GM21360 (cell line): ENCODE measurements around the gene GABPA.
A peak's percentile ranks its signal among the peaks of the same experiment; 100 is the strongest.
"Not testable (repeated sequence)": the region's sequence is repeated elsewhere in the genome, so short reads cannot be mapped to it uniquely, and the experiment has no call there.

Experiments
- ATAC-seq: cut with Tn5 transposase; IDR thresholded peaks from one replicate; pipeline ENCODE4 v1.9.1; 2021; ENCODE audit warnings: mild to moderate bottlenecking, moderate library complexity; ENCODE audit not compliant: unreplicated experiment

Gene GABPA

GRCh38 chr21:25737421-25737820 is 2.6 kb downstream of the GABPA start:
- no peak for ATAC-seq

- no peak for ATAC-seq
Observed at GRCh38 chr21:25742900-25743299, 8.1 kb downstream of the GABPA start.

- ATAC-seq: no peak
Observed at GRCh38 chr21:25744854-25745253, 10.1 kb downstream of the GABPA start.

GRCh38 chr21:25750085-25750484 is 15.3 kb downstream of the GABPA start:
- no peak for ATAC-seq

- ATAC-seq: no peak
Observed at GRCh38 chr21:25752416-25752815, 17.6 kb downstream of the GABPA start.

GRCh38 chr21:25756190-25756932 is 21.6 kb downstream of the GABPA start:
- ATAC-seq: no peak

- no peak for ATAC-seq
Observed at GRCh38 chr21:25757531-25757930, 22.8 kb downstream of the GABPA start.

GRCh38 chr21:25759573-25759972 is 24.8 kb downstream of the GABPA start:
- ATAC-seq: no peak

- ATAC-seq: no peak
Observed at GRCh38 chr21:25760061-25760460, 25.3 kb downstream of the GABPA start.

GRCh38 chr21:25760677-25761076 is 25.9 kb downstream of the GABPA start:
- no peak for ATAC-seq

- no peak for ATAC-seq
Observed at GRCh38 chr21:25764065-25764464, 29.3 kb downstream of the GABPA start.

GRCh38 chr21:25767921-25768320 is 33.1 kb downstream of the GABPA start:
- ATAC-seq: no peak

GRCh38 chr21:25772686-25773085 is 37.9 kb downstream of the GABPA start:
- no peak for ATAC-seq

GRCh38 chr21:25776440-25776839 is 41.7 kb downstream of the GABPA start:
- no peak for ATAC-seq

- not testable (repeated sequence) for ATAC-seq
Observed at GRCh38 chr21:25778126-25778875, 43.5 kb downstream of the GABPA start.

- no peak for ATAC-seq
Observed at GRCh38 chr21:25788677-25789076, 53.9 kb downstream of the GABPA start.

GRCh38 chr21:25790122-25790877 is 55.5 kb downstream of the GABPA start:
- ATAC-seq: peak; percentile 85

- ATAC-seq: no peak
Observed at GRCh38 chr21:25790878-25791204, 56.1 kb downstream of the GABPA start.

- ATAC-seq: no peak
Observed at GRCh38 chr21:25791319-25791718, 56.5 kb downstream of the GABPA start.

- peak; percentile 99 for ATAC-seq
Observed at GRCh38 chr21:25801217-25802014, 66.6 kb downstream of the GABPA start.

GRCh38 chr21:25806060-25806459 is 71.3 kb downstream of the GABPA start:
- ATAC-seq: no peak
